Ishikawa (cell line): Measurements from ENCODE around the gene ALKBH3.

Experiments
- EP300 ChIP-seq: IDR thresholded peaks from 2 replicates; pipeline ENCODE4 v1.6.1; 2012; ENCODE audit warnings: borderline replicate concordance
- TAF1 ChIP-seq: IDR thresholded peaks from 2 replicates; pipeline ENCODE4 v1.6.1; 2012; ENCODE audit warnings: low read depth, mild to moderate bottlenecking
- TF ChIP-seq, protein P1 (sequence below): IDR thresholded peaks from 2 replicates; pipeline ENCODE4 v1.6.1; 2012; ENCODE audit warnings: low read depth, mild to moderate bottlenecking
- TF ChIP-seq, protein P2 (sequence below): IDR thresholded peaks from 2 replicates; pipeline ENCODE4 v1.6.1; 2012

DNA sequence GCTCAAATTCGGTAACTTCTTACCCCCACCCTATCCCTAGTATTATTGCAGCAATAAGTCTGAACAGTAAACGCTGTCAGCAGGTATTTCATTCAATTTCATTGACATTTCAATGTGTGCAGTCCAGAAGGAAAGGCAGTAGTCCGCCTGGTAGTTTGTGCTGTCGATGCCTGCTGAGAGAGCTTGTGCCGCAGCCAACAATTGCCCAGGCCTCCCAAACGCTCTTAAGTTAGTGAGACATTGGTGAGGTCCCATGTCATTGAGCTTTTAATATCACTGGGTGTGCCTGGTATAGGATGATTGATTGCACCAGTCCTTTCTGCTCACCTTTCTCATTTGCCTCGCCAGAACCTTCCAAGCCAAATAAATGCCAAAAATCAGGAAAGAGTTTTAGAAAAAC lies 28.1 kb downstream of the ALKBH3 start:
- TF ChIP-seq, protein P1, sequence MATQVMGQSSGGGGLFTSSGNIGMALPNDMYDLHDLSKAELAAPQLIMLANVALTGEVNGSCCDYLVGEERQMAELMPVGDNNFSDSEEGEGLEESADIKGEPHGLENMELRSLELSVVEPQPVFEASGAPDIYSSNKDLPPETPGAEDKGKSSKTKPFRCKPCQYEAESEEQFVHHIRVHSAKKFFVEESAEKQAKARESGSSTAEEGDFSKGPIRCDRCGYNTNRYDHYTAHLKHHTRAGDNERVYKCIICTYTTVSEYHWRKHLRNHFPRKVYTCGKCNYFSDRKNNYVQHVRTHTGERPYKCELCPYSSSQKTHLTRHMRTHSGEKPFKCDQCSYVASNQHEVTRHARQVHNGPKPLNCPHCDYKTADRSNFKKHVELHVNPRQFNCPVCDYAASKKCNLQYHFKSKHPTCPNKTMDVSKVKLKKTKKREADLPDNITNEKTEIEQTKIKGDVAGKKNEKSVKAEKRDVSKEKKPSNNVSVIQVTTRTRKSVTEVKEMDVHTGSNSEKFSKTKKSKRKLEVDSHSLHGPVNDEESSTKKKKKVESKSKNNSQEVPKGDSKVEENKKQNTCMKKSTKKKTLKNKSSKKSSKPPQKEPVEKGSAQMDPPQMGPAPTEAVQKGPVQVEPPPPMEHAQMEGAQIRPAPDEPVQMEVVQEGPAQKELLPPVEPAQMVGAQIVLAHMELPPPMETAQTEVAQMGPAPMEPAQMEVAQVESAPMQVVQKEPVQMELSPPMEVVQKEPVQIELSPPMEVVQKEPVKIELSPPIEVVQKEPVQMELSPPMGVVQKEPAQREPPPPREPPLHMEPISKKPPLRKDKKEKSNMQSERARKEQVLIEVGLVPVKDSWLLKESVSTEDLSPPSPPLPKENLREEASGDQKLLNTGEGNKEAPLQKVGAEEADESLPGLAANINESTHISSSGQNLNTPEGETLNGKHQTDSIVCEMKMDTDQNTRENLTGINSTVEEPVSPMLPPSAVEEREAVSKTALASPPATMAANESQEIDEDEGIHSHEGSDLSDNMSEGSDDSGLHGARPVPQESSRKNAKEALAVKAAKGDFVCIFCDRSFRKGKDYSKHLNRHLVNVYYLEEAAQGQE: no peak
- TF ChIP-seq, protein P2, sequence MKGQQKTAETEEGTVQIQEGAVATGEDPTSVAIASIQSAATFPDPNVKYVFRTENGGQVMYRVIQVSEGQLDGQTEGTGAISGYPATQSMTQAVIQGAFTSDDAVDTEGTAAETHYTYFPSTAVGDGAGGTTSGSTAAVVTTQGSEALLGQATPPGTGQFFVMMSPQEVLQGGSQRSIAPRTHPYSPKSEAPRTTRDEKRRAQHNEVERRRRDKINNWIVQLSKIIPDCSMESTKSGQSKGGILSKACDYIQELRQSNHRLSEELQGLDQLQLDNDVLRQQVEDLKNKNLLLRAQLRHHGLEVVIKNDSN: no peak
- TF ChIP-seq TAF1 (no peak), EP300 (no peak)
